ACC112 (cell line): ENCODE data around the gene F2.

Experiments used
- H2AFZ ChIP-seq: fragments of 200-600 bp; sonication (generic); one replicate; pipeline ENCODE4 v1.6.0; 2017; ENCODE audit warnings: antibody characterized with exemption, low read length; ENCODE audit not compliant: unreplicated experiment
- H3K27ac ChIP-seq: fragments of 200-600 bp; sonication (generic); 2 replicates; pipeline ENCODE4 v1.5.1; 2014; ENCODE audit warnings: low read depth, mild to moderate bottlenecking, antibody characterized with exemption, low read length, moderate library complexity
- H3K27me3 ChIP-seq: fragments of 200-600 bp; sonication (generic); 2 replicates; pipeline ENCODE4 v1.6.1; 2014; ENCODE audit warnings: mild to moderate bottlenecking, antibody characterized with exemption, low read length, moderate library complexity, mixed read lengths; ENCODE audit not compliant: insufficient read depth
- H3K36me3 ChIP-seq: fragments of 200-600 bp; sonication (generic); 2 replicates; pipeline ENCODE4 v1.6.1; 2016; ENCODE audit warnings: mild to moderate bottlenecking, antibody characterized with exemption, low read length, moderate library complexity, mixed read lengths; ENCODE audit not compliant: insufficient read depth
- H3K4me1 ChIP-seq: fragments of 200-600 bp; sonication (generic); one replicate; pipeline ENCODE4 v1.6.1; 2016; ENCODE audit warnings: low read length, mixed read lengths; ENCODE audit not compliant: insufficient read depth, unreplicated experiment, control insufficient read depth
- H3K4me3 ChIP-seq: fragments of 200-600 bp; sonication (generic); 2 replicates; pipeline ENCODE4 v1.5.1; 2014; ENCODE audit warnings: mild to moderate bottlenecking, low read depth, low read length
- H3K79me2 ChIP-seq: fragments of 200-600 bp; sonication (generic); one replicate; pipeline ENCODE4 v1.6.0; 2016; ENCODE audit warnings: low read length; ENCODE audit not compliant: control insufficient read depth, unreplicated experiment, insufficient read depth

The F2 gene

GRCh38 chr11:46677169-46677568, 41.8 kb upstream of the F2 start:
- H3K27me3 ChIP-seq, result no peaks in the 10 kb centered on the region
- H3K27ac ChIP-seq, result no peak overlapping the region
- no peak overlapping the region for H3K4me3 ChIP-seq
- H2AFZ ChIP-seq, result no peak overlapping the region
- H3K36me3 ChIP-seq, result peaks cover 5% of the 10 kb centered on the region; the same call in 1 of the 2 replicates
- peaks cover 19% of the 10 kb centered on the region for H3K4me1 ChIP-seq
- H3K79me2 ChIP-seq, result no peaks in the 10 kb centered on the region

GRCh38 chr11:46677991-46678740, 40.8 kb upstream of the F2 start:
- H2AFZ ChIP-seq, result no peak overlapping the region
- no peak overlapping the region for H3K4me3 ChIP-seq
- no peaks in the 10 kb centered on the region for H3K79me2 ChIP-seq
- H3K27ac ChIP-seq, result no peak overlapping the region
- peaks cover 4% of the 10 kb centered on the region; the same call in 1 of the 2 replicates for H3K36me3 ChIP-seq
- H3K27me3 ChIP-seq, result no peaks in the 10 kb centered on the region
- H3K4me1 ChIP-seq, result peaks cover 19% of the 10 kb centered on the region

- Histone ChIP-seq H2AFZ (no peak overlapping the region), H3K79me2 (no peaks in the 10 kb centered on the region), H3K4me3 (no peak overlapping the region), H3K27ac (no peak overlapping the region), H3K27me3 (no peaks in the 10 kb centered on the region), H3K4me1 (peaks cover 19% of the 10 kb centered on the region), H3K36me3 (no peaks in the 10 kb centered on the region)
These were observed 40.3 kb upstream of the F2 start for GRCh38 chr11:46678741-46679130.

GRCh38 chr11:46679241-46680163, 39.5 kb upstream of the F2 start:
- Histone ChIP-seq H3K79me2 (no peaks in the 10 kb centered on the region), H3K36me3 (0 out of 2 replicates have a peak, but pooled peaks cover 3% of the 10 kb centered on the region), H2AFZ (no peak overlapping the region), H3K4me3 (no peak overlapping the region), H3K27ac (no peak overlapping the region), H3K4me1 (peaks cover 19% of the 10 kb centered on the region), H3K27me3 (no peaks in the 10 kb centered on the region)

GRCh38 chr11:46680164-46680760, 38.8 kb upstream of the F2 start:
- no peak overlapping the region for H2AFZ ChIP-seq
- H3K27me3 ChIP-seq, result no peaks in the 10 kb centered on the region
- no peaks in the 10 kb centered on the region for H3K79me2 ChIP-seq
- H3K36me3 ChIP-seq, result 0 out of 2 replicates have a peak, but pooled peaks cover 4% of the 10 kb centered on the region
- H3K4me1 ChIP-seq, result peaks cover 14% of the 10 kb centered on the region
- no peak overlapping the region for H3K4me3 ChIP-seq
- H3K27ac ChIP-seq, result no peak overlapping the region

GRCh38 chr11:46680815-46681214, 38.2 kb upstream of the F2 start:
- Histone ChIP-seq H2AFZ (no peak overlapping the region), H3K4me3 (no peak overlapping the region), H3K27me3 (no peaks in the 10 kb centered on the region), H3K36me3 (0 out of 2 replicates have a peak, but pooled peaks cover 4% of the 10 kb centered on the region), H3K79me2 (no peaks in the 10 kb centered on the region), H3K27ac (no peak overlapping the region), H3K4me1 (peaks cover 9% of the 10 kb centered on the region)

GRCh38 chr11:46681814-46682213, 37.2 kb upstream of the F2 start:
- Histone ChIP-seq H3K4me3 (no peak overlapping the region), H3K27me3 (no peaks in the 10 kb centered on the region), H3K36me3 (0 out of 2 replicates have a peak, but pooled peaks cover 4% of the 10 kb centered on the region), H3K79me2 (no peaks in the 10 kb centered on the region), H2AFZ (no peak overlapping the region), H3K27ac (no peak overlapping the region), H3K4me1 (peaks cover 5% of the 10 kb centered on the region)

- no peak overlapping the region for H3K27ac ChIP-seq
- H3K4me1 ChIP-seq, result peaks cover 16% of the 10 kb centered on the region
- no peak overlapping the region for H2AFZ ChIP-seq
- H3K79me2 ChIP-seq, result no peaks in the 10 kb centered on the region
- H3K27me3 ChIP-seq, result no peaks in the 10 kb centered on the region
- no peak overlapping the region for H3K4me3 ChIP-seq
- peaks cover 15% of the 10 kb centered on the region; the same call in 1 of the 2 replicates for H3K36me3 ChIP-seq
These were observed 36.0 kb upstream of the F2 start for GRCh38 chr11:46682773-46683752.

- Histone ChIP-seq H3K36me3 (peaks cover 17% of the 10 kb centered on the region; the same call in 1 of the 2 replicates), H3K27ac (no peak overlapping the region), H3K27me3 (no peaks in the 10 kb centered on the region), H3K4me1 (peaks cover 12% of the 10 kb centered on the region), H2AFZ (no peak overlapping the region), H3K79me2 (no peaks in the 10 kb centered on the region), H3K4me3 (no peak overlapping the region)
These were observed 34.6 kb upstream of the F2 start for GRCh38 chr11:46684367-46684766.
